AG04450 (cell line): ENCODE measurements around the gene ZNF844. TPM values are rescaled to one million over a fixed set of nuclear protein-coding genes. Genes with fewer than 3 reads are reported as not detected.
"Not testable (repeated sequence)": the region's sequence is repeated elsewhere in the genome, so short reads cannot be mapped to it uniquely, and the experiment has no call there.

ENCODE experiments used
- CTCF ChIA-PET: fragments of 300-600, 350-600 bp; formaldehyde crosslinking; extraction: SDS; loops from one replicate; lab custom pipeline; 2022; ENCODE audit warnings: antibody characterized with exemption, inconsistent platforms; lab: Charles Lee
- POLR2A ChIA-PET: fragments of 350-600 bp; formaldehyde crosslinking; extraction: SDS; loops from one replicate; lab custom pipeline; 2021; ENCODE audit warnings: antibody characterized with exemption, inconsistent platforms; lab: Yijun Ruan, JAX
- DNase-seq: peaks from one replicate; pipeline ENCODE4 v3.0.0-alpha.2; 2011; ENCODE audit warnings: low read depth, low spot score
- H3K27ac ChIP-seq: one replicate; pipeline ENCODE4 v1.5.1; 2012; ENCODE audit warnings: low read depth, low read length, control low read depth
- H3K27me3 ChIP-seq: one replicate; pipeline ENCODE4 v1.6.0; 2012; ENCODE audit warnings: low read length; ENCODE audit not compliant: control insufficient read depth, insufficient read depth
- H3K4me3 ChIP-seq: 2 replicates; pipeline ENCODE4 v1.5.1; 2011; ENCODE audit warnings: mild to moderate bottlenecking, low read depth, low read length, control low read depth
- H3K9me3 ChIP-seq: 2 replicates; pipeline ENCODE4 v1.5.1; 2012; ENCODE audit warnings: low read length; ENCODE audit not compliant: control insufficient read depth, insufficient read depth
- polyA plus RNA-seq: library from polyadenylated mRNA; depleted of rRNA; stranded (reverse); fragments of >200 nt; gene quantifications from 2 replicates; pipeline ENCODE4 v1.2.3, GENCODE V29; 2011
- TF ChIP-seq, protein P1 (sequence below): IDR thresholded peaks from 2 replicates; pipeline ENCODE4 v1.5.1; 2011; ENCODE audit warnings: low read depth, low read length, control low read depth, inconsistent platforms

The ZNF844 gene
- polyA plus RNA-seq, 1 experiment: 6.9 TPM

DNA sequence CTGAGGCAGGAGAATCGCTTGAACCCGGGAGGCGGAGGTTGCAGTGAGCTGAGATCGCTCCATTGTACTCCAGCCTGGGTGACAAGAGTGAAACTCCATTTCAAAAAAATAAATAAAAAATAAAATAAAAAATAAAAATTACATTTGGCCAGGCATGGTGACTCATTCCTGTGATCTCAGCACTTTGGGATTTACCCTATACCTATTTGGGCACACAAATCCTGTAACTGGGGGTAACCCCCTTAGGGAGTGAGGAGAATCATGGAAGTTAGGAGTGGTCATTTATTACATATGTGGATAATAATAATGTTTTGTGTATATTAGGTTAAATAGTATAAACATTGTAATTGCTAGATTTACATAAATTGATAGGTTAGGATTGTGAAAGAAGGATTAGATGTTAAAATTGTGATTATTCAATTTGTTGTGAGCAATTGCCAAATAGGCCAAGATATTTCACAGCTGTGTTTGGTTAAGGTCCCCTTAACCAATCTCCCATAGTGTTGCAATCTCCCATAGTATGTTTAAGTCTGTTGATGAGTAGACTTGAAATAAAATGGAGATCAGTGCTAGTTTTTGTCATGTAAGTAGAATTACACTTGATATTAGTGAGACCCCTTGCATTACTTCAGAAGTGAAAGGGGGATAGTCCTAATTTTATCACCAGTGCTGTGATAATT lies 30.7 kb downstream of the ZNF844 start:
- peaks cover 17% of the 10 kb centered on the region for H3K9me3 ChIP-seq
- no peak overlapping the region for H3K4me3 ChIP-seq
- DNase-seq: peak; percentile 15
- TF ChIP-seq, protein P1, sequence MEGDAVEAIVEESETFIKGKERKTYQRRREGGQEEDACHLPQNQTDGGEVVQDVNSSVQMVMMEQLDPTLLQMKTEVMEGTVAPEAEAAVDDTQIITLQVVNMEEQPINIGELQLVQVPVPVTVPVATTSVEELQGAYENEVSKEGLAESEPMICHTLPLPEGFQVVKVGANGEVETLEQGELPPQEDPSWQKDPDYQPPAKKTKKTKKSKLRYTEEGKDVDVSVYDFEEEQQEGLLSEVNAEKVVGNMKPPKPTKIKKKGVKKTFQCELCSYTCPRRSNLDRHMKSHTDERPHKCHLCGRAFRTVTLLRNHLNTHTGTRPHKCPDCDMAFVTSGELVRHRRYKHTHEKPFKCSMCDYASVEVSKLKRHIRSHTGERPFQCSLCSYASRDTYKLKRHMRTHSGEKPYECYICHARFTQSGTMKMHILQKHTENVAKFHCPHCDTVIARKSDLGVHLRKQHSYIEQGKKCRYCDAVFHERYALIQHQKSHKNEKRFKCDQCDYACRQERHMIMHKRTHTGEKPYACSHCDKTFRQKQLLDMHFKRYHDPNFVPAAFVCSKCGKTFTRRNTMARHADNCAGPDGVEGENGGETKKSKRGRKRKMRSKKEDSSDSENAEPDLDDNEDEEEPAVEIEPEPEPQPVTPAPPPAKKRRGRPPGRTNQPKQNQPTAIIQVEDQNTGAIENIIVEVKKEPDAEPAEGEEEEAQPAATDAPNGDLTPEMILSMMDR: no peak
- POLR2A ChIA-PET: no interaction called here
- no peaks in the 10 kb centered on the region for H3K27me3 ChIP-seq
- no peak overlapping the region for H3K27ac ChIP-seq
- CTCF ChIA-PET: interaction anchor here (0.6 to 1.3 kb wide), 2 partner anchors 23 to 172 kb away, joined by 5 to 7 read pairs; no protein-coding TSS in a partner anchor

DNA sequence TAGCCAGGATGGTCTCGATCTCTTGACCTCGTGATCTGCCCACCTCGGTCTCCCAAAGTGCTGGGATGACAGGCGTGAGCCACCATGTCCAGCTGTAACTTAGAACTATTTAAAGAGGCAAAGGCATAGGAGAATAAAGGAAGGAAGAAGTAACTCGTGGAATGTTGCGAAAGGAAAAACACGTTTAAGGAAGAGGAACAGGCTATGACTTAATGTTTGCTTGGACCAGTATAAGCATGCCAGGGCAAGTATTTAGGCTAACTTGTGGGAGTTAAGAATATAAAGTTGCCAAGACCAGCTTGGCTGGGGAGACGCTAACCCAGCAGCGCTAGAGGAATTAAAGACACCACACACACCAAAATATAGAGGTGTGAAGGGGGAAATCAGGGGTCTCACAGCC lies 33.5 kb downstream of the ZNF844 start:
- DNase-seq: no peak
- Histone ChIP-seq H3K9me3 (peaks cover 17% of the 10 kb centered on the region), H3K27me3 (no peaks in the 10 kb centered on the region), H3K27ac (no peak overlapping the region), H3K4me3 (no peak overlapping the region)
- POLR2A ChIA-PET: no interaction called here
- CTCF ChIA-PET: no interaction called here
- TF ChIP-seq, protein P1: no peak

DNA sequence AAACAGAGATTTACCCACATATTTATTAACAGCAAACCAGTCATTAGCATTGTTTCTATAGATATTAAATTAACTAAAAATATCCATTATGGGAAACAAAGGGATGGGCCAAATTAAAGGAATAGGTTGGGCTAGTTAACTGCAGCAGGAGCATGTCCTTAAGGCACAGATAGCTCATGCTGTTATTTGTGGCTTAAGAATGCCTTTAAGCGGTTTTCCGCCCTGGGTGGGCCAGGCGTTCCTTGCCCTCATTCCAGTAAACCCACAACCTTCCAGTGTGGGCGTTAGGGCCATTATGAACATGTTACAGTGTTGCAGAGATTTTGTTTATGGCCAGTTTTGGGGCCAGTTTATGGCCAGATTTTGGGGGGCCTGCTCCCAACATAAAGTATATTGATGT lies 39.4 kb downstream of the ZNF844 start:
- H3K27ac ChIP-seq, H3K4me3 ChIP-seq, H3K27me3 ChIP-seq, POLR2A ChIA-PET, DNase-seq: not testable (repeated sequence)
- peaks cover 26% of the 10 kb centered on the region; the same call in 1 of the 2 replicates for H3K9me3 ChIP-seq
- CTCF ChIA-PET: interaction anchor here (1.9 kb wide), 1 partner anchor 13 kb away, joined by 5 read pairs; no protein-coding TSS in a partner anchor

DNA sequence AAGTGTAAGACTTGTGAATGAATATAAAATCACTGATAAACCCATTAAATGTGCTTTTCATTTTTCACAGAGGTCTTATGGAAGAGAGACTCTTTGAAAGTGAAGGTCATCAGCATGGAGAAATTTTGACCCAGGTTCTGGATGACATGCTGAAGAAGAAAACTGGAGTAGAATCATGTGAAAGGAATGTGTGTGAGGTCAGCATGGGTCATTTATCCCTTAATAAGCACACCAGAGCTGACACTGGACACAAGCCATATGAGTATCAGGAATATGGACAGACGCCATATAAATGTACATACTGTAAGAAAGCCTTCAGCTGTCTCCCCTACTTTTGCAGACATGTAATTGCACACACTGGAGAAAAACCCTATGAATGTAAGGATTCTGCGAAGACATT lies 46.6 kb downstream of the ZNF844 start:
- TF ChIP-seq, protein P1: no peak
- CTCF ChIA-PET: interaction anchor here (0.6 to 1.4 kb wide), 3 partner anchors 10 to 188 kb away, joined by 3 to 4 read pairs (median 4); no protein-coding TSS in a partner anchor
- no peak for DNase-seq
- Histone ChIP-seq H3K4me3 (no peak overlapping the region), H3K27ac (no peak overlapping the region), H3K27me3 (no peaks in the 10 kb centered on the region), H3K9me3 (peaks cover 52% of the 10 kb centered on the region)
- POLR2A ChIA-PET: no interaction called here

DNA sequence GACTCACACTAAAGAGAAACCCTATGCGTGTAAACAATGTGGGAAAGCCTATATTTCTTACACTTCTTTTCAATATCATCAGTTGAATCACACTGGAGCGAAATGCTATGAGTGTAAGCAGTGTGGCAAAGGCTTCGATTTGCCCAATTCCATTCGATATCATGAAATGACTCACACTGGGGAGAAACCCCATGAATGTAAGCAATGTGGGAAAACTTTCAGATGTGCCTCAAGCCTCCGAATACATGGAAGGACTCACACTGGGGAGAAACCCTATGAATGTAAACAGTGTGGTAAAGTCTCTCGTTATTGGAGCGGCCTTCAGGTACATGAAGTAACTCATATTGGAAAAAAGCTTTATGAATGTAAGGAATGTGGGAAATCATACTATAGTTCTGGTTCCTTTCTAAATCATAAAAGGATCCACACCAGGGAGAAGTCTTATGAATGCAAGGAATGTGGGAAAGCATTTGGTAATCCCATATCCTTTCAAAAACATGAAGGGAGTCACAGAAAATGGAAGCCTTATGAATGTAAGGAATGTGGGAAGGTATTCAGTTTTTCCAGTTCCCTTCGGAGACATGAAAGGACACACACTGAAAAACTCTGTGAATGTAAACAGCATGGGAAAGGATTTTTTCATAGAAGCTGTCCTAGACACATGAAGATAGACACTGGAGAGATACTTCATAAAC lies 47.6 kb downstream of the ZNF844 start:
- CTCF ChIA-PET: interaction anchor here (0.6 to 1.4 kb wide), 2 partner anchors 9 to 52 kb away, joined by 4 read pairs; no protein-coding TSS in a partner anchor
- no peak overlapping the region for H3K27ac ChIP-seq
- DNase-seq: no peak
- H3K4me3 ChIP-seq: no peak overlapping the region
- H3K27me3 ChIP-seq: no peaks in the 10 kb centered on the region
- POLR2A ChIA-PET: no interaction called here
- TF ChIP-seq, protein P1: no peak
- peaks cover 50% of the 10 kb centered on the region for H3K9me3 ChIP-seq
